Gastroesophageal sphincter (tissue), 4 donors: Measurements from ENCODE around the gene TRAF3. TPM values are rescaled to one million over a fixed set of nuclear protein-coding genes. Genes with fewer than 3 reads are reported as not detected.

Experiments
- ATAC-seq: fragments of 150-250 bp; one replicate; pipeline ENCODE4 v1.9.1; 2016; ENCODE audit warnings: mild to moderate bottlenecking, moderate library complexity
- H3K27ac ChIP-seq, 4 donors: fragments of 200-600 bp; sonication (generic) in 3 of 4; 1 replicate in 3 of 4; 2 replicates in 1 of 4; pipeline ENCODE4 v1.5.1; 2016 to 2019
- H3K27me3 ChIP-seq: fragments of 200-600 bp; sonication (generic); one replicate; pipeline ENCODE4 v1.5.1; 2019
- H3K36me3 ChIP-seq, 2 donors: fragments of 200-600 bp; sonication (generic); one replicate each; pipeline ENCODE4 v1.5.1; 2019; ENCODE audit warnings: control low read depth in 1 of 2
- H3K4me1 ChIP-seq, 3 donors: fragments of 200-600 bp; sonication (generic); 1 replicate in 2 of 3; 2 replicates in 1 of 3; pipeline ENCODE4 v1.5.1; 2016 to 2019; ENCODE audit warnings: control low read depth in 2 of 3
- H3K4me3 ChIP-seq, 2 donors: fragments of 200-600 bp; sonication (generic); one replicate each; pipeline ENCODE4 v1.5.1; 2019; ENCODE audit warnings: mild to moderate bottlenecking in 1 of 2, moderate library complexity in 1 of 2
- H3K9me3 ChIP-seq, 3 donors: fragments of 200-600 bp; sonication (generic); one replicate each; pipeline ENCODE4 v1.5.1; 2017 to 2019; ENCODE audit warnings: control low read depth in 2 of 3
- EP300 ChIP-seq: sonication (generic); formaldehyde crosslinking; IDR thresholded peaks from one replicate; pipeline ENCODE4 v1.6.1; 2017; ENCODE audit warnings: antibody characterized with exemption, mild to moderate bottlenecking
- POLR2A ChIP-seq, 2 donors: fragments of 450-650 bp; IDR thresholded peaks; one replicate each; pipeline ENCODE4 v1.6.1; 2017; ENCODE audit warnings: antibody characterized with exemption in 2 of 2, mild to moderate bottlenecking in 2 of 2, moderate library complexity in 1 of 2
- POLR2AphosphoS5 ChIP-seq: sonication (generic); formaldehyde crosslinking; IDR thresholded peaks from one replicate; pipeline ENCODE4 v1.6.1; 2017; ENCODE audit warnings: antibody characterized with exemption
- WGBS, 2 donors: methylation state at CpG; one replicate each; pipeline ENCODE4 v1.1.5; 2018; ENCODE audit warnings: low coverage in 1 of 2; 5-methylcytosine and 5-hydroxymethylcytosine counted together
- total RNA-seq, 4 donors: library from RNA; depleted of rRNA; stranded (reverse); fragments of >200 nt; gene quantifications; one replicate each; pipeline ENCODE4 v1.1.0, GENCODE V29; 2016
- TF ChIP-seq, protein P1 (sequence below), 4 experiments: fragments of 200-600 bp in 2 of 4; fragments of 450-650 bp in 2 of 4; sonication (generic) in 1 of 4; IDR thresholded peaks; one replicate each; pipeline ENCODE4 v1.5.1; 2017 to 2019; ENCODE audit warnings: antibody characterized with exemption in 4 of 4, mild to moderate bottlenecking in 2 of 4, moderate library complexity in 2 of 4

TRAF3 gene
- total RNA-seq, 4 donors from 2014 or later, result 10.9 to 29.0 (median 18.7) TPM

DNA sequence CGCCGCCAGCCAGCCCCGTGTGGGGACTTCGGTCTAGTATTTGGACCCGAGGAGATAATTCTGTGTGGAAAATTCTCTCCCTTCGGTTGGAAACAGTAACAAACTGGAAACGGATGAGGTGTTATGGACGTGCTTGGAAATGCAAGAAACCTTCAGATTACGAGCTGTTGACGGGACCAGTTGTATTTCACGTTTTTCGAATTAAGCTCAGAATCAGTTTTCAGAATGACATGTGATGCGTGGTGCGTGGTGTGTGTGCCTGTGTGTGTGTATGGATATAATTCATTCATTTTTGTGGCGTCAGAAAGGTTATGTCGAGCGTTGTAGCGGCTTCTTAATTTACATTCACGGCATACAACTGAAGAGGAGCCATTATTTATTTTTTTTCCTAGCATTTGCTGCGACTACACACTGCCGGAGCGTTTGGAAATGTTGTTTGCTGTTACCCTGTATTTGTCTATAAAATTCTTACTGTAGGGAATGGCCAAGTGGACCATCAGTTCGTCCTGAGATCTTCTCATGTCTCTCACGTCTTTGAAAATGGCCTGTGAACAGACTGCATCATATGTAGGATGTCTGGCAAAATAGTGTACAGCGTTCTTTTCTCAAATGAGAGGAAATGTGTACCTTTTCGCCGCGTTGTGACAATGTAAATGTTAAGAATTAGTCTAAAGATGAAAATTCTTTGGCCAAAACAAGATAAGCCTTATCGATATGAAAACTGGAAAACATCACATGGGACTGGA, 1.3 kb downstream of the TRAF3 start:
- no peak for ATAC-seq
- Histone ChIP-seq H3K27ac (peak overlapping the region; percentile 68 to 95 (median 92)), H3K36me3 (no peaks in the 10 kb centered on the region), H3K4me1 (peaks cover 0 to 50% (median 13%) of the 10 kb centered on the region in 3 donors), H3K4me3 (peak overlapping the region; percentile 50 to 94), H3K9me3 (no peaks in the 10 kb centered on the region), H3K27me3 (no peaks in the 10 kb centered on the region)
- TF ChIP-seq, protein P1, sequence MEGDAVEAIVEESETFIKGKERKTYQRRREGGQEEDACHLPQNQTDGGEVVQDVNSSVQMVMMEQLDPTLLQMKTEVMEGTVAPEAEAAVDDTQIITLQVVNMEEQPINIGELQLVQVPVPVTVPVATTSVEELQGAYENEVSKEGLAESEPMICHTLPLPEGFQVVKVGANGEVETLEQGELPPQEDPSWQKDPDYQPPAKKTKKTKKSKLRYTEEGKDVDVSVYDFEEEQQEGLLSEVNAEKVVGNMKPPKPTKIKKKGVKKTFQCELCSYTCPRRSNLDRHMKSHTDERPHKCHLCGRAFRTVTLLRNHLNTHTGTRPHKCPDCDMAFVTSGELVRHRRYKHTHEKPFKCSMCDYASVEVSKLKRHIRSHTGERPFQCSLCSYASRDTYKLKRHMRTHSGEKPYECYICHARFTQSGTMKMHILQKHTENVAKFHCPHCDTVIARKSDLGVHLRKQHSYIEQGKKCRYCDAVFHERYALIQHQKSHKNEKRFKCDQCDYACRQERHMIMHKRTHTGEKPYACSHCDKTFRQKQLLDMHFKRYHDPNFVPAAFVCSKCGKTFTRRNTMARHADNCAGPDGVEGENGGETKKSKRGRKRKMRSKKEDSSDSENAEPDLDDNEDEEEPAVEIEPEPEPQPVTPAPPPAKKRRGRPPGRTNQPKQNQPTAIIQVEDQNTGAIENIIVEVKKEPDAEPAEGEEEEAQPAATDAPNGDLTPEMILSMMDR (IDR thresholded peaks at IDR 0.05), result peak in 1 of 4 experiments; percentile 3
- TF ChIP-seq EP300, result no peak
- WGBS, 2 donors, result 1 to 8% methylated on average over 17 to 23 of the region's 29 CpGs

GRCh38 chr14:102779084-102779462, 1.8 kb downstream of the TRAF3 start:
- TF ChIP-seq POLR2AphosphoS5, result no peak
- TF ChIP-seq EP300, result no peak
- TF ChIP-seq, protein P1 (IDR thresholded peaks at IDR 0.05), result no peak
- no peak for TF ChIP-seq POLR2A (IDR thresholded peaks at IDR 0.05)
- no peaks in the 10 kb centered on the region for H3K27me3 ChIP-seq
- no peak for ATAC-seq
- H3K27ac ChIP-seq, result no peak overlapping the region
- H3K4me1 ChIP-seq, result peaks cover 0 to 50% (median 13%) of the 10 kb centered on the region in 3 donors
- no peaks in the 10 kb centered on the region for H3K9me3 ChIP-seq
- WGBS, 2 donors, result 24 to 40% methylated on average over 2 to 4 of the region's 4 CpGs
- H3K4me3 ChIP-seq, result no peak overlapping the region
- no peaks in the 10 kb centered on the region for H3K36me3 ChIP-seq

DNA sequence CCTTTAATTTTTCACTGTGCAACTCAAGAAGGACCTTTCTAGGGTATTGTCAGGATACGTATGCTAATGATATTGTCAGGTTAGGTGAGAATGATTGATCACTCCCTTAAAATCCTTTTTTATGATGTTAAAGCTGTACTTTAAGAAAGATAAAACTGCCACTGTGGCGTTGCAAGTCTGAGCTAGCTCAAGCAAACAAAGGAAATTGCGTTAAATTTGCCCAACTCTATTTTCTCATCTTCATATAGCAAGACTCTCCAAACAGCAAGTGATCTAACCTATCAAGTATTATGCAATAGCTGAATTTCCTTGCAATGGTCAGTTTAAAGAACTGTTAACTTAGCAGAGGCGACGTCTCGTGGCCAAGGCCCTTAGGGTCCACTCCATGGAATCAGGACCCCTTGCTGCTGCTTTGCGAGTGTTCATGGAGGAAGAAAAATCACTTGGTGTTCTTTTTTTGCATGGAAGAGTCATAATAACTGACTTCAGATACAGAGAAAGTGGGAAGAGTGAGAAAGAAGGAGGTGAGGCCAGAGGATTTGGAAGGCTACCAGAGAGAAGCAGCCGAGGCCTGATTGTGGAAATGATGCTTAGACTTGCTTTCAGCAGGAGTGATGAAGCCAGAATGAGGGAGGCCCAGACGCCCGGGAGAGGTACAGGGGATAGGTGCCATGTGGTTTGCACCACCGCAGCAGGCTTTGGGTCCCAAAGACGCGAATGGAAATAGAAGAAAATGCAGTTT, 2.5 kb downstream of the TRAF3 start:
- Histone ChIP-seq H3K36me3 (no peaks in the 10 kb centered on the region), H3K27me3 (no peaks in the 10 kb centered on the region), H3K9me3 (no peaks in the 10 kb centered on the region), H3K4me1 (peaks cover 0 to 46% (median 13%) of the 10 kb centered on the region in 3 donors), H3K4me3 (no peak overlapping the region), H3K27ac (no peak overlapping the region)
- no peak for ATAC-seq
- TF ChIP-seq EP300 (no peak), POLR2AphosphoS5 (no peak), POLR2A (IDR thresholded peaks at IDR 0.05) (no peak)
- TF ChIP-seq, protein P1 (IDR thresholded peaks at IDR 0.05), result no peak
- WGBS, 2 donors, result 83 to 86% methylated on average over 10 to 13 of the region's 13 CpGs

GRCh38 chr14:102781063-102781462, 3.8 kb downstream of the TRAF3 start:
- TF ChIP-seq POLR2A (IDR thresholded peaks at IDR 0.05) (no peak), EP300 (no peak), POLR2AphosphoS5 (no peak)
- TF ChIP-seq, protein P1 (IDR thresholded peaks at IDR 0.05), result no peak
- no peaks in the 10 kb centered on the region for H3K27me3 ChIP-seq
- H3K4me1 ChIP-seq, result peaks cover 0 to 34% (median 13%) of the 10 kb centered on the region in 3 donors
- no peak overlapping the region for H3K27ac ChIP-seq
- H3K4me3 ChIP-seq, result no peak overlapping the region
- no peak for ATAC-seq
- 94 to 100% methylated on average over 3 to 4 of the region's 4 CpGs for WGBS, 2 donors
- H3K9me3 ChIP-seq, result no peaks in the 10 kb centered on the region
- H3K36me3 ChIP-seq, result no peaks in the 10 kb centered on the region
